ENCODE data around the gene SRSF3. TPM values are rescaled to one million over a fixed set of nuclear protein-coding genes. Genes with fewer than 3 reads are reported as not detected.

The SRSF3 gene
- total RNA-seq, 4 donors from 2014 or later, result 98.8 to 239 (median 179) TPM

DNA sequence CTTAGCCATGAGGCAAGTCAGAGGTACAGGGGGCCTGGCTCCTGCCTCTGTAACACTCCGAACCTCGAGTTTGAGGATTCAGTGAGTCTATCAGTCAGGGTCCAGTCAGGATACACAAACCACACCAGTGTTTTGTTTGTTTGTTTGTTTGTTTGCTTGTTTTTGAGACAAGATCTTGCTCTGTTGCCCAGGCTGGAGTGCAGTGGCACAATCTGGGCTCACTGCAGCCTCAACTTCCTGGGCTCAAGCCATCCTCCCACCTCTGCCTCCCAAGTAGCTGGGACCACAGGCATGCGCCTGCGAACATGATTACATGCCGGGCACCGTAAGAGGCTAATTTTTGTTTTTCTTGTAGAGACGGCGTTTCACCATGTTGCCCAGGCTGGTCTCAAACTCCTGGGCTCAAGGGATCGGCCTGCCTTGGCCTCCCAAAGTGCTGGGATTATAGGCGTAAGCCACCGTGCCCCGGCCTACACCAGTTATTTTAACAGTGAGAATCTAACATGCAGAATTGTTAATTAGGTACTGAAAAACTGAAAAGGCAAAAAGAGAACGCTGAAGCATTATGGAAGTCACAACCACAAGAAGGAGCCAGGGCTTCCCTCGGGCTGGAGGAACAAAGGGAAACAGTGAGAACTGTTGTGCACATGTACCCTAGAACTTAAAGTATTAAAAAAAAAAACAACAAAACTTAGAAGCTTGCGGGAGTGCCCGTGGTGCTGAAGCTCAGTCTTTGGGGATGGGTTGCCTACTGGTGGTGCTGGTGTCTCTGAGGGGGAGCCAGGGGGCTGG lies 40.4 kb downstream of the SRSF3 start:
- Histone ChIP-seq H3K9me3 (no peaks in the 10 kb centered on the region), H3K4me3 (no peak overlapping the region), H3K36me3 (no peaks in the 10 kb centered on the region), H3K27ac (no peak overlapping the region), H3K4me1 (no peaks in the 10 kb centered on the region), H3K27me3 (no peaks in the 10 kb centered on the region)
- TF ChIP-seq, protein P1, sequence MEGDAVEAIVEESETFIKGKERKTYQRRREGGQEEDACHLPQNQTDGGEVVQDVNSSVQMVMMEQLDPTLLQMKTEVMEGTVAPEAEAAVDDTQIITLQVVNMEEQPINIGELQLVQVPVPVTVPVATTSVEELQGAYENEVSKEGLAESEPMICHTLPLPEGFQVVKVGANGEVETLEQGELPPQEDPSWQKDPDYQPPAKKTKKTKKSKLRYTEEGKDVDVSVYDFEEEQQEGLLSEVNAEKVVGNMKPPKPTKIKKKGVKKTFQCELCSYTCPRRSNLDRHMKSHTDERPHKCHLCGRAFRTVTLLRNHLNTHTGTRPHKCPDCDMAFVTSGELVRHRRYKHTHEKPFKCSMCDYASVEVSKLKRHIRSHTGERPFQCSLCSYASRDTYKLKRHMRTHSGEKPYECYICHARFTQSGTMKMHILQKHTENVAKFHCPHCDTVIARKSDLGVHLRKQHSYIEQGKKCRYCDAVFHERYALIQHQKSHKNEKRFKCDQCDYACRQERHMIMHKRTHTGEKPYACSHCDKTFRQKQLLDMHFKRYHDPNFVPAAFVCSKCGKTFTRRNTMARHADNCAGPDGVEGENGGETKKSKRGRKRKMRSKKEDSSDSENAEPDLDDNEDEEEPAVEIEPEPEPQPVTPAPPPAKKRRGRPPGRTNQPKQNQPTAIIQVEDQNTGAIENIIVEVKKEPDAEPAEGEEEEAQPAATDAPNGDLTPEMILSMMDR (IDR thresholded peaks at IDR 0.05), result no peak
- TF ChIP-seq POLR2A (IDR thresholded peaks at IDR 0.05), result no peak
- intact Hi-C loops (cut with DNase I; ENCODE audit: low total_unique reads), result no loop called here
- no peak for DNase-seq

DNA sequence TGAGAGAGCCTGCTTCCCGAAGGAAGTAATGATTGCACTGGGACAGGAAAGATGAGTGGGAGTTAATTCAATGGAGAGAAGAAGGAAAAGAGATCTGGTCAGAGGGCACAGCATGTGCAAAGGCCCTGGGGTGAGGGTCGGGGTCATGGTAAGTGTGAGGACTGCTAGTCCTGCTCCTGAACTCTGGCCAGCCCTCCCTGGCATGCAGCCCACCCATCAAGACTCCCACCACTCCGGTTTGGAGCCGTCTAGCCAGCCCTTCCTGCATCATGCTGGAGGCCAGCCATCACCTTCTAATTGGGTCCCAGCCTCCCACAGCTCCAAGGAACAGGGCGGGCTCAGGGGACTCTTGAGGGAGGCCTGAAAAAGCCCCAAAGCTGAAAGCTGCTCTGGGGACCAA lies 42.1 kb downstream of the SRSF3 start:
- H3K36me3 ChIP-seq, result no peaks in the 10 kb centered on the region
- no peak for DNase-seq
- intact Hi-C loops (cut with DNase I; ENCODE audit: low total_unique reads), result no loop called here
- H3K27ac ChIP-seq, result no peak overlapping the region
- no peaks in the 10 kb centered on the region for H3K9me3 ChIP-seq
- H3K4me3 ChIP-seq, result no peak overlapping the region
- TF ChIP-seq, protein P1 (IDR thresholded peaks at IDR 0.05), result no peak
- no peak for TF ChIP-seq POLR2A (IDR thresholded peaks at IDR 0.05)
- no peaks in the 10 kb centered on the region for H3K27me3 ChIP-seq
- H3K4me1 ChIP-seq, result no peaks in the 10 kb centered on the region

DNA sequence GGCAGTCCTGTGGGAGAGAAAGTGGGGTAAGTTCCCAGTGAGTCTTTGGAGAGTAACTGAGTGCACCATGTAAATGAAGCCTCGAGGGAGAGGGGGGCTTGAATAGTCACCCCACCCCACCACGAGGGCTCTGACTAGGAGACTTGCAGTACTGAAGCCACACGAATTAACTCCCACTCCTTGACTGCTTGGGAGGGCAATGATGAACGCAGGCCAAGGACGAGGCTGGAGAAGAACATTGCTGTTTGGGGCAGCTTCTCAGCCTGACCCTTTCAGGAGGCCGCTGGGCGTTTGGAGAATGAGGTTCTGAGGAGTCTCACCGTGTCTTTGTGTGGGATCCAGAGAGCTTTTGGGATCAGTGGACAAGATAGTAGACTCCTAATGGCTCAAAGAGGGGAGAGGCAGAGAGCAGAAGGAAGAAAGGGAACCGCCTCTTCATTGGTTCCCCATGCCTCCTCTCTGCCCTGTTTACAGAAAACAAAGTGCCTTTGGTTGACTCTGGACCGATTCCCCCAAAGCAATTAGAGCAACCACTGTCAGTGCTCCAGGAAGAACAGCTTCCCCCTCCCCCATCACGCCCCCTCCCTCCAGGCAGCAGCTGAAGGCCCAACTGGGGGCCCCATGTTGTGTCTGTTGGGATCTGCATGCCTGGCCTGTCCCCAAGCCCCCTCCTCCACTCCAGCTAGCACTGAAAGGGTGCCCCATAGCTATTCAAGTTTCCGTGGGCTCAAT lies 42.7 kb downstream of the SRSF3 start:
- no peak for DNase-seq

DNA sequence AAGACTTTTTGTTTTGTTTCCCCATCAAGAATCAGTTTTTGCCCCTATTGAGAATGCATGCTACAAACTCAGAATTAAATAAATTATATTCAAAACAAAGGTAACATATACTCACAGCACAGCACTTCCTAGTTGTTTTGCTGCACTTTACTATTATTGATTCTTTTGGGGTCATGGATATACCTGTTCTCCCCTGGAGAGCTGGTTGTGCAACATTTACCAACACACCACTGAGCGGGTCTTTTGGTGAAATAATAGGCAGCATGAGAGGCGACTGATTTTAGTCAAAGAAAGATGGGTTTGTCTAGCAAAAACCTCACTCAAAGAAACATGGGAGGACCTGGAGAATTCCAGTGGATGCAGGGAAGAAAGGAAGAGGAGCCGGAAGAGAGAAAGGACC lies 44.4 kb downstream of the SRSF3 start:
- Histone ChIP-seq H3K27me3 (no peaks in the 10 kb centered on the region), H3K9me3 (no peaks in the 10 kb centered on the region), H3K36me3 (no peaks in the 10 kb centered on the region), H3K4me1 (no peaks in the 10 kb centered on the region), H3K27ac (no peak overlapping the region), H3K4me3 (no peak overlapping the region)
- no peak for DNase-seq
- no peak for TF ChIP-seq POLR2A (IDR thresholded peaks at IDR 0.05)
- TF ChIP-seq, protein P1 (IDR thresholded peaks at IDR 0.05), result no peak
- intact Hi-C loops (cut with DNase I; ENCODE audit: low total_unique reads), result no loop called here

More for the DNA sequence above, 42.7 kb downstream of the SRSF3 start:
- TF ChIP-seq POLR2A (IDR thresholded peaks at IDR 0.05), result no peak
- TF ChIP-seq, protein P1 (IDR thresholded peaks at IDR 0.05), result no peak
- H3K36me3 ChIP-seq, result no peaks in the 10 kb centered on the region
- no peaks in the 10 kb centered on the region for H3K9me3 ChIP-seq
- no peak overlapping the region for H3K27ac ChIP-seq
- no peak overlapping the region for H3K4me3 ChIP-seq
- H3K27me3 ChIP-seq, result no peaks in the 10 kb centered on the region
- intact Hi-C loops (cut with DNase I; ENCODE audit: low total_unique reads), result no loop called here
- no peaks in the 10 kb centered on the region for H3K4me1 ChIP-seq

DNA sequence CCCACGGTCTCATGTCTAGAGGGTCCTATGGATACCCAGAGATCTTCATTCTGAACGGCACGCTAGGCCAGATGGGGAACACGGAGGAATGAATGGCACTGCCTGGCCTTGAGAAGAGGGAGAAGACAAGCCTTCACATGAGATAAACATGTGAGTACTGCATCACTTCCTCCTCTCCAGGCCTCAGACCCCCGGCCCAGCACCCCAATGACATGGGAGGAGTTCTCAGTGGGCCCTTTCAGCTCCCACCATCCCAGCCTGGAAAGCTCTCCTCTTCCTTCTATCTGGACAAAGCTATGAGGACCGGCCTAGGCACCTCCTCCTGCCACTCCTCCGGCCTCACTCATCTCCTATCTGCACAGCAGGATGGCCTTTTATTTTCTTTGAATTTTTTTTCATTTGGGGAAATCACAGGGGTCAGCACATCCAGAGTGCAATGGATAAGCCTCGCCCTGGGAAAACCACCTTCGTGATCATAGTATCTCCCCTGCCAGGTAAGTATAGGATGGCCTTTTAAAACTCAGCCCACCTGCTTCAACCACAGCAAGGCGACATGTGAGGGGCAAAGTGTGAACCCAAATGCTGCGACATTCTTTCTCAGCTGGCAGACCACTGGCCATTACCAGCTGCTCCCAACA lies 45.1 kb downstream of the SRSF3 start:
- Histone ChIP-seq H3K27ac (no peak overlapping the region), H3K27me3 (no peaks in the 10 kb centered on the region), H3K36me3 (no peaks in the 10 kb centered on the region), H3K4me1 (no peaks in the 10 kb centered on the region), H3K4me3 (no peak overlapping the region), H3K9me3 (no peaks in the 10 kb centered on the region)
- no peak for DNase-seq
- no peak for TF ChIP-seq POLR2A (IDR thresholded peaks at IDR 0.05)
- TF ChIP-seq, protein P1 (IDR thresholded peaks at IDR 0.05), result no peak
- intact Hi-C loops (cut with DNase I; ENCODE audit: low total_unique reads), result no loop called here

All from uterus (tissue), 4 donors.